GM04503 (cell line): ENCODE data around the gene ADAMTS1.

Source experiments
- DNase-seq: peaks from one replicate; pipeline ENCODE4 v3.0.0-alpha.2; 2012; ENCODE audit warnings: low read depth

ADAMTS1 gene

DNA sequence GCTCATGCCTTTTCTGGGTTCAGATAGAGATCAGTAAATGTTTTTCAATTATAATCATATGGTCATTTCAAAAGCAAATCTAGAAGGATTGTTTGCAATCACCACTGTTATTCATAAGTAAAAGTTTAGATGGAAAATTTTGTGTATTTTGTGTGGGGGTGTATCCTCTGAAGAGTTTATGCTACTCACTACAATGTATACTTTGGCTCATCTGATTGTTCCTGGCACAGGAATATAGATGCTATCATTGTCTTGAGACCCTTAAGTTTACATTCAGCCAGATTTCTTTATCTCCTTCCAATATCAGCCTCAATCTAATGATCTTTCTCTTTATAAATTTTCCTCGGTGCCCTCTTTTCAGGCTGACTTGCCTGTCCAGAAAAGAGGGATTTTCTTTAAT is 33.0 kb downstream of the ADAMTS1 start:
- no peak for DNase-seq

DNA sequence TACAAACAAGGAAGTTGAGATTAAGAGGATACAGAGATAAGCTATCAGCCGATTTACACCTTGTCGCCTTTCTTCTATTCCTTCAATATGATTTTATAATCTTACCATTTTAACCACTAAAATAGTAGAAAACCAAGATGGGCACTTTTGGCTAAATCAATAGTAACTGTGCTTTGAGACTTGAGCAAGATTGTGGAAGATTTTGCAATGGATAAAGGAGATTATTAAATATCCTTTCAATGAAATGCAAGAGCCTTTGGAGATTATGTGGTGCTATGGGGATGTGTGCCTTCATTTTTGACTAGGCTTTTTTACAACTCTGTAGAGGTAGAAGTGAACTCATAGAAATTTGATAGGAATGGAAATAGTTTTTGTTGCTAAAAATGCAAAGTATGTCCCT is 33.7 kb downstream of the ADAMTS1 start:
- no peak for DNase-seq

DNA sequence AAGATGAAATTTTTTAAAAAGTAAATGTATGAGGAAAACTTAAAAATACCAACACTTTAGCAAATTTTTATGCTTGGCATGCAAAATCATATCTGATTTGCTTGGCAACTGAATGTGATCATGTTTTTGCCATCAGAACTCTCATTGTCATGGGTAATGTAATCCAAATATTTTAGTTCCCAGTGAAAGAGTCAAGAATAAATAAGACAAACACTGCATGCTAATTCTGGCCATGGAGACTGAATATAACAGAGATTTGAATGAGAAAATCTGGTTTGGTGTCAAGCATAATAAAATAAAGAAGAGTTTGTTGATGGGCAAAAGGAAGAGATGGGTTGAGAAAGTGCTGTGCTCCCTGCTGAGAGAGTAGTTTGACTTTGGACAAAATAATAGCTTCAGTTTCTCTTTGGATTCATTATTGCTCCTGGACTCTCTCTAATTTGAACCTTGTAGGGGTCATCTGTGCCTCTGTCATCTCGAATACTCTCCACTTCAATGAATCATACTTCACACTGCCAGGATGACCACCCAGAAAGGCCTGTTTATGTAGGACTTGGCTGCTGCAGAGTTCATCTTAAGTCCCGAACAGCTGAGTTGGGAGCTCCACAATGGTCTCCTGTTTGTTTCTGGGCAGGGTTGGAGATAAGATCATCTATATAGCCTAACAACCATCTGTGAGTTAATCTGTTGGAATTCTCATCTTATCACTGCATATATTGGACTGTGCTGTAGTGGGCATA is 34.4 kb downstream of the ADAMTS1 start:
- no peak for DNase-seq

DNA sequence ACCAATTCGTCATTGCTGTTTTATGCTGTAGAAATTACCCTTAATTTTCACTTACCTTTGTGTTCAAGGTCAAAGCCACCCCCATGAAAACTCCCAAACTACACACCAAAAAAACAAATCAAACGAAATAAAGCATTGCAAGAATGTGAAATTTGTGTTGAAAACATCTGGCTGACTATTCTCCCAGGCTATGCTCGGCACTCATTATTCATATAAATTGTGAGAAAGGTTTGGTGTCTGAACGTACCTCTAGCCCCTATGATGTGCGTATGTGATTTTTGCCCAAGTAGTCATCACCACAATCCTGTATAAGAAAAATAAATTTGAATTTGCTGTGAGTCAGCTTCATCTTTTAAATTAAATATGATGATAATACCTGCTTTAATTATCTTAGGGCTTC is 34.9 kb downstream of the ADAMTS1 start:
- DNase-seq = no peak

DNA sequence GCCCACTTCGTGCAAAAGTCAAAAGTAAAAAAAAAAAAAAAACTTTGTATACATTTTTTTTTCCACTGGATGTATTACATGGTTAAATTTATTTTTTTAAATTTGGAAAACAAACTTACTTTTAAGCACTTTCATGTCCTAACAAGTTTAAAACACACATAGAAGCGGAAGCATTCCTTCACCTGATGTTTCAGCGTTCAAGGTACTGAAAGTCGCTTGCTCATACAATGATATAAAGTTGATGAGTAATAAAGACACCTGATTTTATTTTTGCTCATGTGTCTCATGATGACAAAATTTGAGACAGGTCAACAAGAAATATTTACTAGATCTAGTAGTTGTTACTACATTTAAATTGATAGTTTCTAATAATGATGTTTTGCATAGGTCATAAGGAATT is 35.5 kb downstream of the ADAMTS1 start:
- DNase-seq = no peak

DNA sequence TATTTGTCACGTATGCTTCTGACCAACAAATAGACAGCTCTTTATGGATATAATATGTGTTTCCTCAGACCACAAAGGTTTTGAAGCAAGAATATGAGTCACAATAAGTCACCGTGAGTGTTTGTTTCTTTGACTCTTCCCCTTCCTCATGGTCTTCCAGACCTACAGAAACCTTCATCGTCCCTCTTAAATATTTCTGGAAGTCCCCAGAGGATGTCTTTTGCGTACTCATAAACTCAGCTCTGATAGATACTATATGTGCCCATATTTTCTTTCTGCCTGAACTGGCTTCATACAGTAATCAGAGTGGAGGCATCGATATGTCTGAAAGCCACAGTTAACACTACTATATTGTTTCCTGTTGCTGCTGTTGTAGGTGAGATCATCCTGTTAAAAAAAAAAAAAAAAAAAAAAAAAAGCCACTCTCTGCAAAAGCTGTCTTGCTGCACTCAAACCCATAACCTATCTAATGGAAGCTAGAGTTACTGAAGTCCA is 38.4 kb downstream of the ADAMTS1 start:
- DNase-seq = no peak

DNA sequence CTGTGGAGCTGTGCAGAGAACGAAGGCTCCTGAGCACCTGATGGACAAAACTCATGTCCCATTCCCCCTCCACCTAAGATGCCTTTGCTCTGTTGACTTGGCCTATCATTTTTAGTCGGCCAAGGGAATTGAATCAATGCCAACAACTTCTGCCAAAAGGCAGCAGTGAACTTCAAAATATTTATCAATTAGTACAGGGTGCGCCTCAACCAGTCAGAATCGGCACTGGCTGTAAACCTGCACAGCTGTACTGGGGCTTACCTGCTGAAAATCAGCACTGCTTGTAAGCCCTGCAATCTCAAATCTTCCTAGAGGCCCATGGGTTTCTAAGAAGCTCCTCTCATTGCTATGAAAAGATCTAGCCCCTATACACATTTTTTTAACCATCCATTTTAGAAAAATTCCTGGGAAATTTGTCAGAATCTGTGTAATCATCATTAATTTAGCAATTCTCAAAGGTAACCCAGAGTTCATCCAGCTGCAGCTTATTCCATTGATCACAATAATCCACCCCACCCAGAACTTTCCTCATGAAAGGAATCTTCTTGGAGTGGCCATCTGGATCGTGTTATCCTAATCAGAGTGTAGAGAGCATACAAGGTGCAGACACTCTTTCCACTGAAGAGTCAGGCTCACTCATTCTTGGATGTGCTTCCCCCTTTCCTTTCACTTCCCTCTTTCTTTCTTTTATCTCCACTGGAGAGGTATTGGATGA is 40.2 kb downstream of the ADAMTS1 start:
- DNase-seq = no peak

DNA sequence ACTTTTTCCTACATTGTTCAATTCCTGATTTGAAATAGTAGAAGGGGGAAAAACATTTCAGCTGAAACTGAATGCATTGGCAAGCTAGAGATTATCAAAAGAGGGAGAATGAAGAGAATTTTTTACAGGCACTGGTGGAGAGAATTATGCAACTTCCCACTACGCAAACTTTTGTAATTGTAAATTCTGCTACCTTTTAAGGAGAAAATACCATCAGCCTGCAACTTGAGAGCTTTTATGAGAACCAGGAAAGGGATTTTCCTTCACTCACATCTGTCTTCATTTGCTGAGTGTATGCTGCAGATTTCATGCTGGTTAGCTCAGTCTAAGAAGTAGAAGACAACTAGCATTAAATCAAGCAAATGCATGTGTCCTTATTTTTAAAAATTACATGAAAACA is 43.7 kb downstream of the ADAMTS1 start:
- DNase-seq = peak; percentile 65

DNA sequence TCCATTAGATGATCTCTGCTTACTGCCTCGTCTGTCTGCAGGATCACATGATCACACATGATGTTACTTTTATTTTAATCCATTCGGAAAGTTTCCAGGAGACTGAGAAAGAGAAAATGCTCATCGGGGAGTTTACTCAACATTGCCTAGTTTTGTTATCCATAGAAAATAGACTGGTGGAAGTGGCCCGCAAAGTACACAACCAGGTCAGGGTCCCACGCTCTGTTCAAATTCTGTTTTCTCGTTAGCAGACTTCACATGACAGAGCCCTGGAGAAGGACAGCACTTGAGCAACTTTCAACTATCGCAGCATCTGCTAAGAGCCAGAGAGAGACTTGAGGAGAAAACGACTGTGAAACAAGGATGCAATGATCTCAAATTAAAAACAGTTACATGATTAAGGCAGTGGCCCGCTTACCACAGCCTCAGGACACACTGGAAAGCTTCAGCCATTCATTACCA is 44.2 kb downstream of the ADAMTS1 start:
- DNase-seq = no peak

DNA sequence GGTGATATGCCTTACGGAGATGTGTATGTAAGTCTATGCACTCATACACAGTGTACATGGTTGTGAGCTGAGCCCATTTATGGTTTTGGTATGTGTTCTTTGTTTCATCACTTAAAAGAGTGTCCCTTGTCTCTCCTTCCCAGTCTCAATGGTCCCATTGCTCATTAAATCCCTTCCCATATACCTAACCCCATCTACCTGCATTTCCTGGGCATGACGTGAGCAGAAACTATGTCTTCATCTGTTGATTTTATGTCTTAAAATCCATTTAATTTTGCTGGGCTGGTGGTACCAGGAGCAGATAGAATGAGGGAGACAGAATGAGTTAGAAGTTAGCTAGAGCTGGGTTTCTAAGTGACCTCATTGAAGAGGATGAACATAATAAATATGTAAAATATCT is 44.8 kb downstream of the ADAMTS1 start:
- no peak for DNase-seq

DNA sequence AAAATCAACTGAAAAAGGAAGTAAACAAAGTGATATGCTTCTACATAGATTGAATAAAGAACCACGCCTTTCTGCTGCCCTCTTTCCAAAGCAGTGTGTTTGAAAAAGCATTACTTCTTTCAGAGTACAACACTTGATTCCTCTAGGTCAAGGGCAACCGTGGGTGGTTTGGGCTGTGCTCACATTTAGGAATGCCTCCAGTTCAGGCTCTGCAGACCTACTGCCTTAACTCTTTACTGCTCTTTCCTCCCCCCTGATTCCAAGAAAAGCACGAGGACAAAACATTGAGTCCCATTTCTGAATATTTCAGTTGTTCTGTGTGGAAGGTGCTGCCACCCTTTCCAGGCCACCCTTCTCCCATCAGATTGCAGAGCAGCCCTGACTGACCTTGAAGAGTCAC is 45.2 kb downstream of the ADAMTS1 start:
- DNase-seq = no peak

DNA sequence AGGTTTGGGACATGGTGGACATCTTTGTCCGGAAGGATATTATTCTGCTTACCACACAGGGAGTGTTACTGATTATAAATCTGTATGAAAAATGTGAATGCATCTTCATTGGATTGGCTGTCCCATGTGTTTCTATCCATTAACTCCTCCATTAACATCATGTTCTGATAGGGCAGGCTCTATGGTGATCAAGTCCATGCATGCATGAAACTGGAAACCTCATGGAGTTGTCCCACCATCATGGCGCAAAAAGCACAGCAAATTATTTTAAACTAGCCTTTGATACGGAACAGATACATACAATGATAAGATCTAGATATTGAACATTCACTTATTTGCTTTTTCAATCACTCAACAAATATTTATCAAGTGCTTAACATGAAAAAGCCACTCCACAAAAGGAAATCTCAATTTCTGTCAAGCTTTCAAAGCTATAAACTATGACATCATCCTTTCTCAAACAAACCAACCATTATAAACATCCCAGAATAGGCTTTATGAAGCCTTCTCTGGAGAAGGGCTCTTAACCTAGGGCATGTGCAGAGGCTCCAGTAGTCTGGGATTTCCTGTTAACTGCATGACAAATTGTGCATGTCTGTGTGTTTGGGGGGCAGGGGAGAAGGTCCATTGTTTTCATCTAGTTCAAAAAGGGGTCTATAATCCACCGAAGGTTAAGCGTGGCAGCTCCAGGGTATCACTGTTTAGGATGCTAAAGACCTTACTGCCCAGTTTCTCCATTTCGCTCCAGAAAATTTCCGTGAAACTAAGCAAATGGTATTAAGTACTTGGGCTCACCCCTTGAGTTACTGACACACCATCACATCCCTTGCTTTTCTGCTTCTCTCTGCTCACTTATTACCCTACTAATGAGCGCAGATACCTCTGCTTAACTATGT is 46.1 kb downstream of the ADAMTS1 start:
- no peak for DNase-seq

DNA sequence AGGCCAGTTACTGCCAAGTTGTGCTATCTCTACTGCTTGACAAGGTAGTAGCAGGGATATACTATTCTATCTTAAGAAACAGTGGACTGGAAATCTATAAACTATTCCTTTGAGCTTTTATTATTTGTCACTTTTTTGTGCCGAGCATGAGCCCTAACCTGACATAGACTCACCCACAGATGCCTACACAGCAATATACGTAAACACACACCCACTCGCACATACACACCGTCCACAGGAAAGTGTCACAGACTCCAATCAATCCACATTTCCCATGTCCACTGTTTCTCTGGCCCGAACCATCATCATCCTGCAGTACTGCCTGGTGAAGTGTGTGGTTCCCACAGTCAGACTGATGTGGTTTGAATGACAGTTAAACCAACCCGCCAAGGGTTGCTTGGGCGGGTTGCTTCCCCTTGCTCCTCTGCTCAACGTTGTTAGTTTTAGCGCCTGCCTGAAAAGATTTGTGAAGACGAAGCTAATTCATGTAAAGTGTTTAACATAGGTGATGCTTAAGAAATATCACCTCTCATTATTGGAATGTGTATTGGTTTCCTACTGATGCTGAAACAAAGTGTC is 47.2 kb downstream of the ADAMTS1 start:
- no peak for DNase-seq

DNA sequence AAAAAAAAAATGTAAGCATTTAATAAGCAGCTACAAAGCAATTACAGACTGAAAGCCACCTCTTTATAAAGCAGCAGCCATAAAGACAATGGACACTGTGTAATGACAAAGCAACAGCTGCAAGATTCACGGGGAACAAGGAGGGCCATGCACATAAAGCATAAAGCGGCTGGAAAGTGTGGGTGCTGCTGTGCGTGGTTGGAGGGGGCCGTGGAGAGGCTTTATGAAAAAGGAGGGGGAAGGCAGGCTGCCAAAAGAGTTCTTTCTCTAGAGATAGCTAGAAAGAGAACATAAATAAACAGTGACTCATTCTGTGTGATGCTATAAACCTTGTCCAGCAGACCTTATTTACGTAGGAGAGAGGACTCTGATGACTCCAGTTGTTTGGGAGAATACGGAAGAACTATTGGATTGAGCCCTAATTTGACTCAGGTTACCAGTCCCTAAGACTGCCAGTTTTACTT is 49.3 kb downstream of the ADAMTS1 start:
- DNase-seq = peak; percentile 49

DNA sequence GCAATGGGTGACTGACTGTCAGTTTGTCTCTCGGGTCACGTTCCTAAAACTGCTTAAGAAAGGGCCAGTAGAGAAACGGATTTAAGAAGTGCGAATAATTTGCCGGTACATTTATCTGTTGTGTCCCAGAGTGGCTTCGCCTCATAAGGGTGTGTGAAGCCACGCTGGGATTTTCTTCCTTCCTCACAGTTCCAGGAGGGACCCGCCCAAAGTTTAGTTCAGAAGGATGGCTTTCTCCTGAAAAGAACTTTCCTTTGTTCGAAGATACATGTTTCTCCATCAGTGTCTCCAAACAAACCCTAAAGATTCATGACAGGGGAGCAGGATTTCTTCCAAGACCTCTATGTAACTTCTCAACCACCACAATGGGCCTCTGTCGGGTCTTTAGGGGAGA is 49.8 kb downstream of the ADAMTS1 start:
- DNase-seq = no peak

DNA sequence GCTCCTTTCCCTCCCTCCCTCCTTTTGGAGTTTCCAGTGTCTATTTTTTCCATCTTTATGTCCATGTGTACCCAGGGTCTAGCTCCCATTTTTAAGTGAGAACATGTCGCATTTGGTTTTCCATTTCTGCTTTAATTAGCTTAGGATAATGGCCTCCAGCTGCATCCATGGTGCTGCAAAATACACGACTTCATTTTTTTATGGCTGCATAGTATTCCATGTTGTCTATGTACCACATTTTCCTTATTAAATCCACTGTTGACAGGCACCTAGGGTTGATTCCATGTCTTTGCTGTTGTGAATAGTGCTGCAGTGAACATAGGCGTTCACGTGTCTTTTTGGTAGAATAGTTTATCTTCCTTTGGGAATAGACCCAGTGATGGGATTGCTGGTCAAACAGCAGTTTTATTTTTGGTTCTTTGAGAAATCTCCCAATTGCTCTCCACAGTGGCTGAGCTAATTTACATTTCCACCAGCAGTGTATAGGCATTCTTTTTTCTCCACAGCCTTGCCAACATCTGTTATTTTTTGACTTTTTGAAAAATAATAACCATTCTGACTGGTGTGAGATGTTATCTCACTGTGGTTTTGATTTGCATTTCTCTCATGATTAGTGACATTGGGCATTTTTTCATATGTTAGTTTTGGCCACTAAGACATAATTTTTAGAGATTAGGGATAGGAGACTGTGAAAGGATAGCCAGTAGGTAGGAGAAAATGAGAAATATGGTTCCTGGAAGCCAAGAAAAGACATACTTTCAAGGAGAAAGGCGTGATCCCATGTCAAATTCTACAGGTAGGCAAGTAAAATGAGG is 50.4 kb downstream of the ADAMTS1 start:
- DNase-seq = no peak

DNA sequence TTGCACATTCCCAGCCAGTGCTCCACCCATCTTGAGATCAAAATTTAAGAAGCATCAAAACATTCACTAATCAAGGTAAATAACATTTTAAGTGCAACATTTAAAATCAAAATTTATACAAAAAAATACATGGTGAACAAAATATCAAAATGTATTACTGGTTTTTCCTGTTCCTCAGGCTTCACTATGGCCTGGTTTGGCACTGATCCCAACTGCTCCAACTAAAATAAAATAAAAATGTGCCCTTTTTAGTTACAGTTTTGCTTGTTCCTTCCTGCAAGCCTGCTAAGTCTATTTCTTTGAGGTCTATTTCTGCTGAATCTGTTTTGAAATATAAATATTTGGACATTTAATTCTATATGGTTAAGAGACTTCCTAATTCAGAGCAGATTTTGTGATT is 54.9 kb downstream of the ADAMTS1 start:
- no peak for DNase-seq

DNA sequence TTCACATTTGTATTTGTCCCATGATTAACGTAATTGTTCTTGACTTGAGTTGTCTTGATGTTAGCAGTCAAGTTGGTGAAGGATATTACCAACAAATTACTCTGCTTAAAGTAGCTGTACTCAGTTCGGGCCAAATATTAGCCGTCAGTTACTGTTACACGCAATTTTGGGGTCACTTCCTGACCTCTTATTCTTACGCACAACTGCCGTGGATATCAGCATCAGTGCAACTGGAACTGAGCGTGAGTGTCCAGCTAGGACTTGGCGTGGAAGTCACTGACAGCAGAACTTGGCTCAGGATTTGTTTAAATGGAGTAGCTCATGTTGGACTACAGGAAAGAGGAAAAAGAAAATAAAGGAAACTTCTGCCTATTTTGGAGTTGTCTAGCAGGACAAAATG is 56.4 kb downstream of the ADAMTS1 start:
- DNase-seq = no peak
